Astrocyte of the cerebellum (primary cell): ENCODE data around the gene OXSR1.

ENCODE experiments used
- DNase-seq: peaks from one replicate; pipeline ENCODE4 v3.0.0-alpha.2; 2011; ENCODE audit warnings: low read depth
- H3K4me3 ChIP-seq: 2 replicates; pipeline ENCODE4 v1.5.1; 2011; ENCODE audit warnings: mild to moderate bottlenecking, low read depth, low read length, moderate library complexity
- CTCF ChIP-seq: IDR thresholded peaks from 2 replicates; pipeline ENCODE4 v1.5.1; 2012; ENCODE audit warnings: low read length, low read depth, moderate library complexity, mild to moderate bottlenecking; ENCODE audit errors: missing control alignments
- in situ Hi-C: cut with HindIII; loops from 2 replicates; pipeline ENCODE4 v1.10.0; 2017; ENCODE audit warnings: low sequenced_read_pairs

The OXSR1 gene

GRCh38 chr3:38153221-38153620 is 12.1 kb upstream of the OXSR1 start:
- H3K4me3 ChIP-seq: no peak overlapping the region
- no peak for TF ChIP-seq CTCF
- DNase-seq: no peak
- in situ Hi-C loops: no loop called here

- in situ Hi-C loops: no loop called here
- no peak for DNase-seq
- TF ChIP-seq CTCF: no peak
- no peak overlapping the region for H3K4me3 ChIP-seq
Measured at GRCh38 chr3:38154033-38154494, 11.3 kb upstream of the OXSR1 start.

GRCh38 chr3:38154625-38155255 is 10.6 kb upstream of the OXSR1 start:
- no peak for DNase-seq
- in situ Hi-C loops: no loop called here
- no peak overlapping the region for H3K4me3 ChIP-seq
- TF ChIP-seq CTCF: no peak

GRCh38 chr3:38155825-38156224 is 9.5 kb upstream of the OXSR1 start:
- no peak overlapping the region for H3K4me3 ChIP-seq
- DNase-seq: no peak
- TF ChIP-seq CTCF: no peak
- in situ Hi-C loops: no loop called here

- no peak for DNase-seq
- no peak overlapping the region for H3K4me3 ChIP-seq
- in situ Hi-C loops: no loop called here
- no peak for TF ChIP-seq CTCF
Measured at GRCh38 chr3:38157117-38157516, 8.2 kb upstream of the OXSR1 start.

- DNase-seq: no peak
- no peak overlapping the region for H3K4me3 ChIP-seq
- in situ Hi-C loops: no loop called here
- no peak for TF ChIP-seq CTCF
Measured at GRCh38 chr3:38157595-38157994, 7.7 kb upstream of the OXSR1 start.
